NK-92 (cell line): Measurements from ENCODE around the gene CD93.

Experiments used
- DNase-seq: peaks from one replicate; lab custom pipeline; 2025; ENCODE audit not compliant: unreplicated experiment; lab: John Stamatoyannopoulos, UW

Gene CD93

DNA sequence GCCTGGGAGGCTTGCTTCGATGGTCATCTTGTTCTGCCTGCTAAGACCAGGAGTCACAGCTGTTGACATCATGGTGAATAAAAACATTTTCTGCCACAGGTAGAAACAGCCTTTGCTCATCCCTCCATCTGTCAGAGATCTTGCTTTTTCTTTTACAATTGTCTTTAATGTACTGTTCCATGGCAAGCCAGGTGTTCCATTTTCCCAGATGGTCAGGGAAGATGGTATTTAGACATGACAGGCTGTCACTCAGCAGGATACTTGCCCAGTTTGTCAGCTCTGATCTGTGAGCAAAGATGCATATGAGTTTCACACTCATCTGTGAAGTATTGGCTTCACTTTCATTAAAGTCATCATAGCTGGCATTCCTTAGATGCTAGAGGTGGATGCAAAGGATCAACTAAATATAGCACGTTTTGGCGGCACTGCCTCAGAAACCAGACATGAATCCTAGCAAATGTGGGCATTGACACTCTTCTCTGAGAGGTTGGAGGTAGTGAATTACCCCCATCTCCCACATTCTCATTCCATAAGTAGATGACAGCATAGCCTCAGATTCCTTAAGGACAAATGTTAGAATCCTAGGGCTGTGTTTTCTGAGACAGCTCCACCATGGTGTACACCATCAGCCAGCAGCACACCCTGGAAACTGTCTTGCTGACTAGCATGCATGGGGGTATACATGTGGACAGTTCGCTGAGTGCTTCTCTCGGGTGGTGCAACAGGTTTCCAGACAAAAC is 46.8 kb downstream of the CD93 start:
- no peak for DNase-seq

GRCh38 chr20:23037017-23037481 is 49.1 kb downstream of the CD93 start:
- DNase-seq: no peak

GRCh38 chr20:23036371-23036770 is 49.8 kb downstream of the CD93 start:
- DNase-seq: no peak

DNA sequence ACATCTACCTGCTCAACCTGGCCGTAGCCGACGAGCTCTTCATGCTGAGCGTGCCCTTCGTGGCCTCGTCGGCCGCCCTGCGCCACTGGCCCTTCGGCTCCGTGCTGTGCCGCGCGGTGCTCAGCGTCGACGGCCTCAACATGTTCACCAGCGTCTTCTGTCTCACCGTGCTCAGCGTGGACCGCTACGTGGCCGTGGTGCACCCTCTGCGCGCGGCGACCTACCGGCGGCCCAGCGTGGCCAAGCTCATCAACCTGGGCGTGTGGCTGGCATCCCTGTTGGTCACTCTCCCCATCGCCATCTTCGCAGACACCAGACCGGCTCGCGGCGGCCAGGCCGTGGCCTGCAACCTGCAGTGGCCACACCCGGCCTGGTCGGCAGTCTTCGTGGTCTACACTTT is 50.4 kb downstream of the CD93 start:
- DNase-seq: no peak

DNA sequence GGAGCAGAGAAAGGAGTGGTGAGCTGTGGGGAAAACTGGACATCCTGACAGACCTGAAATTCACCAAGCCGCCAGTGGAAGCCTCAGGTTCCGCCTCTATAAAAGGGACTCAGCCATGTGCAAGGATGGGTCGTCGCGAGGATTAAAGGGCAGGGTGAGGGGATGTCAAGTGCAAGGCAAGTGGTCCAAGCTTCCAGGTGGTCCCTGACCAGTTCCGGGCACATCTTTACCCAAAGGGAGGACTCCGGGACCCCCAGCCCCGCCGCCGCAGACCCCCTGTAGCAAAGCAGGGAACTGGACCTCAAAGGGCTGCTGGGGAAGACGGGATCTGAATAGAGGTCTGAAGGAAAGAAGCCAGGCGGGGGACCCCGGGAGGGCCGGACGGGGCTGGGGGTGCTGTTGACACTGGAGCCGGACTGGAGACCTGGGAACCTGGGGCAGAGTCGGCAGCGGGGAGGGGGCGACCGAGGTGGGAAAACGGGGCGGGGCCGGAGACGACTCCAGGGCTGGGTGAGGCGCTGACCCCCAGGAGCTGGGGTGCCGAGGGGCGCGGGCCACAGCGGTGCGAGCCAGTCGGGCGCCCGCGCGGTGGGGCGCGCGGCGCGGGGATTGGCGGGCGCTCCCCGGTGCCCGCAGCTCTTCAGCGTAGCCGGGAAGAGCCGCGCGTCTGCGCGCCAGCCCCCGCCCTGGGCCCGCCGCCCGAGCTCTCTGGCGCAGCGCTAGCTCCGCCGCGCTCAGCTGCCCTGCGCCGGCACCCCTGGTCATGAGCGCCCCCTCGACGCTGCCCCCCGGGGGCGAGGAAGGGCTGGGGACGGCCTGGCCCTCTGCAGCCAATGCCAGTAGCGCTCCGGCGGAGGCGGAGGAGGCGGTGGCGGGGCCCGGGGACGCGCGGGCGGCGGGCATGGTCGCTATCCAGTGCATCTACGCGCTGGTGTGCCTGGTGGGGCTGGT is 51.1 kb downstream of the CD93 start, which contains the start of gene SSTR4:
SSTR4 (plus strand) TSS at position 592 of the 951 bp plus-strand sequence; CDS start at position 764, 172 bp downstream.
- DNase-seq: no peak

DNA sequence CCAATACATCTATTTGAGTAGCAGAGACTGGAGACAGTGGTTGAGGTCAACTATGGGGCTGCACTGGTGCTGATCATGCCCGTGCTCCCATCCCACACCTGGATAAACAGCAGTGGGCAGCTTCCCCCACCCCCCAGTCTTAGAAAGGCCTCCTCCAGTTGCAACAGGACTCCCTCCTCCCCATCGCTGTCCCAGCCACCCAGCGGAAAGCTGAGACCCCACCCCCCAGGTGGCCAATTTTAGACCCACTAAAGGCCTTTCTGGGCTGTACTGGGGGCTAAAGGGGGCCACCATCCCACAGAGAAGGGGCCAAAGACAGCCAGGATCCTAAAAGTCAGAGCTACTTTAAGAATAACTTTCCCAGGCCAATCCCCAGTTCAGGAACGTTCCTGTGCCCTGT is 52.2 kb downstream of the CD93 start:
- no peak for DNase-seq

GRCh38 chr20:23032750-23033078 is 53.4 kb downstream of the CD93 start:
- DNase-seq: no peak

- no peak for DNase-seq
Observed at GRCh38 chr20:23032056-23032749, 53.9 kb downstream of the CD93 start.

GRCh38 chr20:23031346-23031745 is 54.8 kb downstream of the CD93 start:
- no peak for DNase-seq
